ENCODE results near the gene ABI1.

GRCh38 chr10:26832960-26833359 is 27.8 kb downstream of the ABI1 start:
- no peak for TF ChIP-seq CTCF (IDR thresholded peaks at IDR 0.05; ENCODE audit: insufficient read depth, low read length)
- TF ChIP-seq POLR2AphosphoS5 (IDR thresholded peaks at IDR 0.05; ENCODE audit: low read depth): no peak
- no peak for TF ChIP-seq REST (IDR thresholded peaks at IDR 0.05; ENCODE audit: insufficient replicate concordance, low read depth)

All from HL-60 (cell line).